Testis (tissue), 3 donors: ENCODE results near the gene SLAMF9. TPM values are rescaled to one million over a fixed set of nuclear protein-coding genes. Genes with fewer than 3 reads are reported as not detected.

ENCODE experiments used
- polyA plus RNA-seq: library from polyadenylated mRNA; stranded (reverse); fragments of 350-450 nt; fragmentation: Illumina TruSeq; extraction: RNeasy Lipid Tissue Mini Kit (QIAGEN cat#74804); gene quantifications from one replicate; pipeline ENCODE4 v1.2.3, GENCODE V29; 2014; ENCODE audit warnings: low read depth, low replicate concordance; ENCODE audit not compliant: insufficient read depth
- total RNA-seq, 2 donors: library from RNA; depleted of rRNA; stranded (reverse); fragments of >200 nt; gene quantifications; one replicate each; pipeline ENCODE4 v1.2.3, GENCODE V29; 2016

The SLAMF9 gene
- total and polyA plus RNA-seq, 3 donors from 2014 or later = 0.74 to 2.0 TPM; not detected in 1

Other genes with a start within 250 kb of the SLAMF9 start
- under 1 TPM; 0.16 to 0.37 TPM for gene CRP, start 239.6 kb downstream of the SLAMF9 start, total RNA-seq
- 0.74 TPM for gene CRP, start 239.6 kb downstream of the SLAMF9 start, polyA plus RNA-seq
- gene DUSP23, start 173.3 kb downstream of the SLAMF9 start, total RNA-seq = 10 to 100 TPM; 38.3 to 51.0 TPM
- gene DUSP23, start 173.3 kb downstream of the SLAMF9 start, polyA plus RNA-seq = 26.2 TPM
- gene FCRL6, start 151.9 kb downstream of the SLAMF9 start, total RNA-seq = under 1 TPM in 1 of 2 donors, not detected in 1; 0.56 TPM
- 1.3 TPM for gene FCRL6, start 151.9 kb downstream of the SLAMF9 start, polyA plus RNA-seq
- under 1 TPM; 0.47 to 0.74 TPM for gene SLAMF8, start 127.4 kb downstream of the SLAMF9 start, total RNA-seq
- gene SLAMF8, start 127.4 kb downstream of the SLAMF9 start, polyA plus RNA-seq = 5.3 TPM
- under 1 TPM; 0.43 to 0.55 TPM for gene VSIG8, start 91.6 kb downstream of the SLAMF9 start, total RNA-seq
- not detected for gene VSIG8, start 91.6 kb downstream of the SLAMF9 start, polyA plus RNA-seq
- 10 to 100 TPM; 13.0 to 30.4 TPM for gene CFAP45, start 54.1 kb downstream of the SLAMF9 start, total RNA-seq
- gene CFAP45, start 54.1 kb downstream of the SLAMF9 start, polyA plus RNA-seq = 59.6 TPM
- 100 to 1,000 TPM; 204 to 389 TPM for gene TAGLN2, start 28.7 kb downstream of the SLAMF9 start, total RNA-seq
- 305 TPM for gene TAGLN2, start 28.7 kb downstream of the SLAMF9 start, polyA plus RNA-seq
- gene IGSF9, start 8.6 kb downstream of the SLAMF9 start, total RNA-seq = 10 to 100 TPM in 1 of 2 donors, 1 to 10 TPM in 1; 4.8 to 10.2 TPM
- 7.9 TPM for gene IGSF9, start 8.6 kb downstream of the SLAMF9 start, polyA plus RNA-seq
- 1 to 10 TPM; 5.1 to 6.5 TPM for gene PIGM, start 77.8 kb upstream of the SLAMF9 start, total RNA-seq
- gene PIGM, start 77.8 kb upstream of the SLAMF9 start, polyA plus RNA-seq = 9.1 TPM
- 1 to 10 TPM in 1 of 2 donors, under 1 TPM in 1; 0.79 to 1.5 TPM for gene KCNJ10, start 115.9 kb upstream of the SLAMF9 start, total RNA-seq
- gene KCNJ10, start 115.9 kb upstream of the SLAMF9 start, polyA plus RNA-seq = 1.9 TPM
- gene KCNJ9, start 127.3 kb upstream of the SLAMF9 start, total RNA-seq = under 1 TPM; 0.55 to 0.68 TPM
- gene KCNJ9, start 127.3 kb upstream of the SLAMF9 start, polyA plus RNA-seq = 0.37 TPM
- 100 to 1,000 TPM; 104 to 119 TPM for gene IGSF8, start 144.4 kb upstream of the SLAMF9 start, total RNA-seq
- gene IGSF8, start 144.4 kb upstream of the SLAMF9 start, polyA plus RNA-seq = 79.8 TPM
- gene ATP1A2, start 161.5 kb upstream of the SLAMF9 start, total RNA-seq = 10 to 100 TPM; 14.2 to 27.9 TPM
- 13.2 TPM for gene ATP1A2, start 161.5 kb upstream of the SLAMF9 start, polyA plus RNA-seq
- gene ATP1A4, start 197.4 kb upstream of the SLAMF9 start, total RNA-seq = 10 to 100 TPM; 13.3 to 23.0 TPM
- gene ATP1A4, start 197.4 kb upstream of the SLAMF9 start, polyA plus RNA-seq = 38.6 TPM
- gene CASQ1, start 236.3 kb upstream of the SLAMF9 start, total RNA-seq = 1 to 10 TPM; 3.4 to 5.6 TPM
- 10.2 TPM for gene CASQ1, start 236.3 kb upstream of the SLAMF9 start, polyA plus RNA-seq